MM.1S (cell line): ENCODE data around the gene IFT122.

Experiments used
- DNase-seq: peaks from one replicate; pipeline ENCODE4 v3.0.0-alpha.2; 2015
- H2AFZ ChIP-seq: fragments of 300-600 bp; sonication (generic); 2 replicates; pipeline ENCODE4 v1.6.0; 2016; ENCODE audit warnings: antibody characterized with exemption, low read length
- H3F3A ChIP-seq: fragments of 300-600 bp; sonication (generic); 2 replicates; pipeline ENCODE4 v1.6.1; 2016; ENCODE audit warnings: mild to moderate bottlenecking, antibody characterized with exemption, low read length, moderate library complexity, mixed read lengths; ENCODE audit not compliant: insufficient read depth
- H3K27ac ChIP-seq: fragments of 300-600 bp; sonication (generic); 2 replicates; pipeline ENCODE4 v1.5.1; 2016; ENCODE audit warnings: mild to moderate bottlenecking, low read length
- H3K27me3 ChIP-seq: fragments of 300-600 bp; sonication (generic); replicated peaks from 2 replicates; pipeline ENCODE4 v1.6.0; 2016; ENCODE audit warnings: low read length; ENCODE audit not compliant: insufficient read depth
- H3K36me3 ChIP-seq: fragments of 300-600 bp; sonication (generic); replicated peaks from 2 replicates; pipeline ENCODE4 v1.6.1; 2016; ENCODE audit warnings: mild to moderate bottlenecking, low read length, mixed read lengths; ENCODE audit not compliant: insufficient read depth
- H3K4me1 ChIP-seq: fragments of 300-600 bp; sonication (generic); 2 replicates; pipeline ENCODE4 v1.6.1; 2016; ENCODE audit warnings: low read length, mixed read lengths
- H3K4me2 ChIP-seq: fragments of 300-600 bp; sonication (generic); 2 replicates; pipeline ENCODE4 v1.6.0; 2016; ENCODE audit warnings: low read depth, low read length
- H3K4me3 ChIP-seq: fragments of 300-600 bp; sonication (generic); 2 replicates; pipeline ENCODE4 v1.5.1; 2016; ENCODE audit warnings: low read length, mixed read lengths
- H3K79me2 ChIP-seq: fragments of 300-600 bp; sonication (generic); 2 replicates; pipeline ENCODE4 v1.6.1; 2016; ENCODE audit warnings: mixed run types, low read length, mixed read lengths
- H3K9ac ChIP-seq: fragments of 300-600 bp; sonication (generic); 2 replicates; pipeline ENCODE4 v1.6.1; 2016; ENCODE audit warnings: low read length, mixed read lengths
- H3K9me2 ChIP-seq: fragments of 300-600 bp; sonication (generic); replicated peaks from 2 replicates; pipeline ENCODE4 v1.6.1; 2016; ENCODE audit warnings: mild to moderate bottlenecking, low read length, mixed read lengths; ENCODE audit not compliant: insufficient read depth
- H3K9me3 ChIP-seq: fragments of 300-600 bp; sonication (generic); replicated peaks from 2 replicates; pipeline ENCODE4 v1.6.1; 2016; ENCODE audit warnings: mild to moderate bottlenecking, low read length, mixed read lengths; ENCODE audit not compliant: insufficient read depth
- H4K20me1 ChIP-seq: fragments of 300-600 bp; sonication (generic); 2 replicates; pipeline ENCODE4 v1.6.1; 2016; ENCODE audit warnings: mild to moderate bottlenecking, low read length, moderate library complexity, mixed read lengths; ENCODE audit not compliant: insufficient read depth
- CTCF ChIP-seq: fragments of 300-600 bp; sonication (generic); IDR thresholded peaks from 2 replicates; pipeline ENCODE4 v1.5.1; 2016; ENCODE audit warnings: antibody characterized with exemption, low read length, mixed read lengths
- EZH2 ChIP-seq: fragments of 300-600 bp; sonication (generic); optimal IDR thresholded peaks from 2 replicates; pipeline ENCODE3; 2017; ENCODE audit warnings: low read depth, mild to moderate bottlenecking, antibody characterized with exemption, low read length, mixed read lengths
- EZH2phosphoT487 ChIP-seq: fragments of 300-600 bp; sonication (generic); IDR thresholded peaks from 2 replicates; pipeline ENCODE4 v1.6.1; 2018; ENCODE audit warnings: antibody characterized with exemption, low read length

Gene IFT122

DNA sequence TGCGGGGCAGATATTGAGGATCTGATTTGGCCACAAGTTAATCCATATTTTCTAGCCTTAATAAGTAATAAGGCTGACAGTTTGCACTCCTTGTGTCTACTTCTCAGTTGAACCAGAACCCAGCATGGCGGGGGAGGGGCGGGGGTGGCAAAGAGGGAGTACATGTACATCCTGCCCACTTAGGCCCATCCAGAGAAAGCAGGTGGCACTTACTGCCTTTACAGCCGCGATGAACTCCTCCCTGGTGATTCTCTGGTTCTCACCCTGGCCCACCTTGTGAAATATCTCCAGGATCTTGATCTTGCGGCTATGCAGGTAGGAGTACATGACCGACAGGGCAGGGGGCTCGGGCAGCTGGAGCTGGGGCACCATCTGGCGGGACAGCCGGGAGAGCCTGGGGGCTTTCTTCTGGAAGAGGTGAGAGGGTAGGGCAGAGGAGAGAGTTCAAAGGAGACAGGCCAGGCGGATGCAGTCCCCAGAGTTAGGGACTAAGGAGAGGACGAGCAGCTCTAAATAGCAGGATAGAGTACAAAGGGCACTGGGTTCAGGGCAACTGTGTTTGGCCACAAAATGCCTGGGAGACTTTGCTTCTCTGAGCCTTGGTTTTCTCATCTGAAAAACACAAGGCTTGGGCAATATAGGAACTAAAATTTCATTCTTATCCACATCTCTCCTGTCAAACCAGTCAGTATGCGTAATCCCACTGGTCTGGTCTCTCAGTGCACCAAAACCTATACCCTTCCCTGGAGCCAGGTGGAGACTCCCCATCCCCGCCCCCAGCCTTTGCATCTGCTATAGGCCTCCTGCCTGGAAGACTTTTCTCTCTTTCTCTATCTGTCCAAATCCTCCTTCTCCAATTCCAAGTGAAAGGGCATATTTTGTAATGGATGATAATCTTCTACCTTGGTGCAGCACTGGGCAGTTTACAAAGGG, 21.7 kb upstream of the IFT122 start:
- H3K9me2 ChIP-seq = no peaks in the 10 kb centered on the region
- H3K79me2 ChIP-seq = no peaks in the 10 kb centered on the region
- H3K9me3 ChIP-seq = no peaks in the 10 kb centered on the region
- H3K27ac ChIP-seq = no peak overlapping the region
- H3F3A ChIP-seq = no peaks in the 10 kb centered on the region
- H3K36me3 ChIP-seq = no peaks in the 10 kb centered on the region
- H4K20me1 ChIP-seq = no peaks in the 10 kb centered on the region
- no peak overlapping the region for H3K4me2 ChIP-seq
- no peak overlapping the region for H3K9ac ChIP-seq
- H2AFZ ChIP-seq = no peak overlapping the region
- no peaks in the 10 kb centered on the region for H3K27me3 ChIP-seq
- H3K4me1 ChIP-seq = no peaks in the 10 kb centered on the region
- H3K4me3 ChIP-seq = no peak overlapping the region
- no peak for DNase-seq
- TF ChIP-seq EZH2phosphoT487 = no peak
- TF ChIP-seq EZH2 = no peak

DNA sequence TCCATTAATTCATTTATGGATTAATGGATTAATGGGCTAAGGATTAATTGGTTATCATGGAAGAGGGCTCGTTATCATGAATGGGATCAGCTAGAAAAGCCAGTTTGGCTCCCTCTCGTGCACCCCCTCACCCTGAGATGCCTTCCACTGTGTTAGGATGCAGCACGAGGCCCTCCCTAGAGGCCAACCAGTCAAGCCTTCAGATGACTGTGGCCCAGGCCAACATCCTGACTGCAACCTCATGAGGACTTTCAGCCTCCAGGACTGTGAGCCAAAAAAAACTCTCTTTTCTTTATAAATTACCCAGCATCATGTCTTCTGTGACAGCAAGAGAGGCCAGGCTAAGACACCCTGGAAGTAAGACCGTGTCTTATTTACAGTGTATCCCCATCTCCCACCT, 20.5 kb upstream of the IFT122 start:
- DNase-seq = no peak
- Histone ChIP-seq H3K9me2 (no peaks in the 10 kb centered on the region), H3K9me3 (no peaks in the 10 kb centered on the region), H3K36me3 (no peaks in the 10 kb centered on the region), H3K79me2 (no peaks in the 10 kb centered on the region), H2AFZ (no peak overlapping the region), H3K27me3 (no peaks in the 10 kb centered on the region), H3K4me1 (no peaks in the 10 kb centered on the region), H3K27ac (no peak overlapping the region), H3F3A (no peaks in the 10 kb centered on the region), H4K20me1 (no peaks in the 10 kb centered on the region), H3K4me2 (no peak overlapping the region), H3K9ac (no peak overlapping the region), H3K4me3 (no peak overlapping the region)
- TF ChIP-seq EZH2 = no peak
- TF ChIP-seq EZH2phosphoT487 = no peak
- no peak for TF ChIP-seq CTCF

DNA sequence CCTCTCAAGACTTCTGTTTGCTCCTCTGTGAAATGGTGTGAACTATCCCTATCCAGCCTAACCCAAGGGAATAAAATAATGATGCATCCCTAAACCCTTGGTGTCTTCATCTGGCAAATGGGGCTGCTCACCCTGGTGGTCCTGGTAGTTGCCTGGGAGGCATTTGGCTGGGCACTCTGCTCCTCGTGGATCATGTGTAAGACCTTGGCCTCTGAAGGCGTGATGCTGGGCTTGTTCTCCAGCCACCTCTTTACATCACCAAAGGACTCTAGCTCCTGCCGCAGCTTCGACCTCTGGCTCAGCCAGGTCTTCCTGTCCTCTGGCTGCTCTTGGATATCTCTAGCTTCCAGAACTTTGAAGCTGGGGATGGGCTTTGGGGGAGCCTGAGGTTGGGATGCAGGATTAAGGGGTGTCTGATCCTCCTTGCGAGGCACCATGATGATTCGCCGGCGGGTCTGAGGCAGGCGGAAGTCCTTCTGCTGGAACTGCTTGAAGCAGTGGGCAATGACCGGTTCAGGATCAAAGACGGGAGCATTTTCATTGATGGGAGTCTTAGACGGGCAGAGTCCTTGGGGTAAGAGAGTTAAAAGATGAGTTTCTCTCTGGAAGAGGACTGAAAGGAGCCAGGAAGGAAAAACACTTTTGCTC, 18.7 kb upstream of the IFT122 start:
- no peak overlapping the region for H3K4me2 ChIP-seq
- DNase-seq = no peak
- no peaks in the 10 kb centered on the region for H3K36me3 ChIP-seq
- no peak overlapping the region for H3K27ac ChIP-seq
- no peaks in the 10 kb centered on the region for H4K20me1 ChIP-seq
- no peaks in the 10 kb centered on the region for H3K9me2 ChIP-seq
- no peak overlapping the region for H2AFZ ChIP-seq
- H3K79me2 ChIP-seq = no peaks in the 10 kb centered on the region
- H3K4me1 ChIP-seq = no peaks in the 10 kb centered on the region
- H3K4me3 ChIP-seq = no peak overlapping the region
- no peak overlapping the region for H3K9ac ChIP-seq
- no peaks in the 10 kb centered on the region for H3K9me3 ChIP-seq
- H3F3A ChIP-seq = no peaks in the 10 kb centered on the region
- TF ChIP-seq EZH2phosphoT487 (no peak), CTCF (no peak), EZH2 (no peak)
- no peaks in the 10 kb centered on the region for H3K27me3 ChIP-seq
